ENCODE measurements around the gene NFKBIE. TPM values are rescaled to one million over a fixed set of nuclear protein-coding genes. Genes with fewer than 3 reads are reported as not detected.

The NFKBIE gene
- total and polyA plus RNA-seq, 2 of the 13 experiments (the other 11 are each of a cell fraction or from before 2014, with no cell fraction given) = 6.7 to 14.5 TPM

GRCh38 chr6:44257025-44257752 is 8.2 kb downstream of the NFKBIE start, which contains the start of gene SLC35B2 (continued):
- TF ChIP-seq ZNF496 (CRISPR knock-in tag; IDR thresholded peaks at IDR 0.05; ENCODE audit: insufficient replicate concordance) = no peak
- no peak for TF ChIP-seq ZNF337 (CRISPR knock-in tag; IDR thresholded peaks at IDR 0.05; ENCODE audit: borderline replicate concordance, low read depth)
- TF ChIP-seq ZNF264 (CRISPR knock-in tag; IDR thresholded peaks at IDR 0.05) = peak; percentile 34; the same call in 1 of the 2 replicates
- peak; percentile 68 for TF ChIP-seq BCL3 (CRISPR knock-in tag; IDR thresholded peaks at IDR 0.05)
- TF ChIP-seq ZBTB20 (CRISPR knock-in tag; IDR thresholded peaks at IDR 0.05; ENCODE audit: borderline replicate concordance, low read depth) = 0 out of 2 replicates have a peak, but pooled peaks have one; percentile 47
- peak; percentile 91; the same call in 1 of the 2 replicates for TF ChIP-seq KDM5B (CRISPR knock-in tag; IDR thresholded peaks at IDR 0.05; ENCODE audit: borderline replicate concordance)
- TF ChIP-seq SIN3A (IDR thresholded peaks at IDR 0.05; ENCODE audit: borderline replicate concordance, low read depth, low read length) = no peak; the same call in 1 of the 2 replicates
- no peak for TF ChIP-seq KDM1A (CRISPR knock-in tag; IDR thresholded peaks at IDR 0.05)
- peak; percentile 83 for TF ChIP-seq ZBTB7A (CRISPR knock-in tag; IDR thresholded peaks at IDR 0.05)
- no peak for TF ChIP-seq ATF3 (CRISPR knock-in tag; IDR thresholded peaks at IDR 0.05)
- TF ChIP-seq DMTF1 (CRISPR knock-in tag; IDR thresholded peaks at IDR 0.05) = 0 out of 2 replicates have a peak, but pooled peaks have one; percentile 74
- peak; percentile 90 for TF ChIP-seq BORCS8-MEF2B (CRISPR knock-in tag; IDR thresholded peaks at IDR 0.05)
- no peak for TF ChIP-seq EZH2 (conservative IDR thresholded peaks at IDR 0.05; ENCODE audit: low read depth, low read length)
- TF ChIP-seq PREB (CRISPR knock-in tag; IDR thresholded peaks at IDR 0.05) = no peak
- no peak for TF ChIP-seq SP1 (IDR thresholded peaks at IDR 0.05)
- no peak; the same call in 1 of the 2 replicates for TF ChIP-seq SP1 (CRISPR knock-in tag; IDR thresholded peaks at IDR 0.05)
- peak; percentile 95 for TF ChIP-seq ZNF691 (CRISPR knock-in tag; IDR thresholded peaks at IDR 0.05; ENCODE audit: borderline replicate concordance, low read depth)
- no peak for TF ChIP-seq GLMP (CRISPR knock-in tag; IDR thresholded peaks at IDR 0.05; ENCODE audit: borderline replicate concordance)
- peak; percentile 96; the same call in 1 of the 2 replicates for TF ChIP-seq ZNF816 (CRISPR knock-in tag; IDR thresholded peaks at IDR 0.05; ENCODE audit: borderline replicate concordance)
- peak; percentile 92 for TF ChIP-seq TFE3 (CRISPR knock-in tag; IDR thresholded peaks at IDR 0.05)

Measured in HepG2 (cell line).